Esophagus muscularis mucosa (tissue), 3 donors: ENCODE measurements around the gene TMEM117.

ENCODE experiments used
- CTCF ChIP-seq, 3 experiments: fragments of 200-600 bp in 2 of 3; fragments of 450-650 bp in 1 of 3; sonication (generic) in 2 of 3; IDR thresholded peaks; one replicate each; pipeline ENCODE4 v1.5.1; 2017 to 2019; ENCODE audit warnings: antibody characterized with exemption in 3 of 3, mild to moderate bottlenecking in 2 of 3, moderate library complexity in 1 of 3
- POLR2A ChIP-seq: fragments of 450-650 bp; IDR thresholded peaks from one replicate; pipeline ENCODE4 v1.6.1; 2017; ENCODE audit warnings: antibody characterized with exemption, moderate library complexity, mild to moderate bottlenecking, low read depth
- POLR2AphosphoS5 ChIP-seq, 2 donors: sonication (generic); formaldehyde crosslinking; IDR thresholded peaks; one replicate each; pipeline ENCODE4 v1.6.1; 2017; ENCODE audit warnings: antibody characterized with exemption in 2 of 2

- TF ChIP-seq CTCF (IDR thresholded peaks at IDR 0.05) (no peak), POLR2A (no peak), POLR2AphosphoS5 (IDR thresholded peaks at IDR 0.05) (no peak)
These were observed 38.2 kb upstream of the TMEM117 start for GRCh38 chr12:43797561-43798217.
